Measurements from ENCODE around the gene ZFAND6. TPM values are rescaled to one million over a fixed set of nuclear protein-coding genes. Genes with fewer than 3 reads are reported as not detected.
"Not testable (repeated sequence)": the region's sequence is repeated elsewhere in the genome, so short reads cannot be mapped to it uniquely, and the experiment has no call there.

Gene ZFAND6
- 84.9 and 141 TPM in 2 replicates for total RNA-seq

- no peak for DNase-seq (ENCODE audit: extremely low read depth, low read depth, low spot score)
Measured at GRCh38 chr15:80058851-80059785, at the start of gene ZFAND6. TSS of gene ZFAND6 (plus strand) at chr15:80059676. CDS start at chr15:80120345, 60,669 bp downstream.

DNA sequence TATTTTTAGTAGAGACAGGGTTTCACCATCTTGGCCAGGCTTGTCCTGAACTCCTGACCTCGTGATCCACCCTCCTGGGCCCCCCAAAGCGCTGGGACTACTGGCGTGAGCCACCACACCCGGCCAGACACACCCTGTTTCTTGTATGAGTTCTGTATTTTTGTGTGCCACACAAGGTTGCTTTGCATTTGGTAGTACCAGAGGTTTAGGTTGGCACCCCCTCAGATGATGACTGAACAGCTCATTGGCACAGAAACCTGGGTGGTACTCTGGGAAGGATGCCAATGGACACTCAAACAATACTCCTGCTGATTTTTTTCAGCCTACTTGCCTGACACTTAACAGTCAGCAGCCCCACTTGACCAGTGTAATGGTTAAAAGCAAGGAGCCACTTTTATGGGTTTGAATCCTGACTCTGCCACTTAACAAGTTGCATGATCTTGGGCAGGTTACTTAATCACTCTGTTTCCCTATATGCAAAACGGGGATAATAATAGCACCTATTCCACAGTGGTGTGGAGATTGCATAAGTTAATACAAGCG, 49.3 kb upstream of the ZFAND6 start:
- no peak for DNase-seq (ENCODE audit: extremely low read depth, low read depth, low spot score)

DNA sequence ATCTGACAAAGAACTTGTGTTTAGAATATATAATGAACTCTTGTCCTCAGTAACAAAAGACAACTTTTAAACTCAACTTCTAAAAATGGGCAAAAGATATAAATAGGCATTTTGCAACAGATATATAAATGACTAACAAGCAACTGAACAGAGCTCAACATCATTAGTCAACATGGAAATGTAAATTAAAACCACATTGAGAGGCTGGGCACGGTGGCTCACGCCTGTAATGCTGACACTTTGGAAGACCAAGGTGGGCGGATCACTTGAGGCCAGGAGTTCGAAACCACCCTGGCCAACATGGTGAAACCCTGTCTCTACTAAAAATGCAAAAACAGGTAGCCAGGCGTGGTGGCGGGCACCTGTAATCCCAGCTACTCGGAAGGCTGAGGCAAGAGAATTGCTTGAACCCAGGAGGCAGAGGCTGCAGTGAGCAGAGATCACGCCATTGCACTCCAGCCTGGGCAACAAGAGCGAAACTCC, 48.4 kb upstream of the ZFAND6 start:
- not testable (repeated sequence) for DNase-seq (ENCODE audit: extremely low read depth, low read depth, low spot score)

- no peak for DNase-seq (ENCODE audit: extremely low read depth, low read depth, low spot score)
Measured at GRCh38 chr15:80011596-80011995, 47.9 kb upstream of the ZFAND6 start.

- DNase-seq (ENCODE audit: extremely low read depth, low read depth, low spot score): no peak
Measured at GRCh38 chr15:80012060-80012726, 47.3 kb upstream of the ZFAND6 start.

- not testable (repeated sequence) for DNase-seq (ENCODE audit: extremely low read depth, low read depth, low spot score)
Measured at GRCh38 chr15:80014186-80014585, 45.3 kb upstream of the ZFAND6 start.

DNA sequence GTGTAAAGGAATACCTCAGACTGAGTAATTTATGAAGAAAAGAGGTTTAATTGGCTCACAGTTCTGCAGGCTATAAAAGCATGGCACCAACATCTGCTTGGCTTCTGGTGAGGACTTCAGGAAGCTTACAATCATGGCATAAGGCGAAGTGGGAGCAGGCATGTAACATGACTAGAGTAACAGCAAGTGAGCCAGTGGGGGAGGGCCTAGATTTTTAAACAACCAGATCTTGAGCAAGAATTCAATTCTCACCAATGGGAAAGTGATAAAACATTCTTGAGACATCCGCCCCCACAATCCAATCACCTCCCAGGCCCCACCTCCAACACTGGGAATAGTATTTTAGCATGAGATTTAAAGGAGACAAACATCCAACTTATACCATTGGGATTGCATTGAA, 44.3 kb upstream of the ZFAND6 start:
- no peak for DNase-seq (ENCODE audit: extremely low read depth, low read depth, low spot score)

DNA sequence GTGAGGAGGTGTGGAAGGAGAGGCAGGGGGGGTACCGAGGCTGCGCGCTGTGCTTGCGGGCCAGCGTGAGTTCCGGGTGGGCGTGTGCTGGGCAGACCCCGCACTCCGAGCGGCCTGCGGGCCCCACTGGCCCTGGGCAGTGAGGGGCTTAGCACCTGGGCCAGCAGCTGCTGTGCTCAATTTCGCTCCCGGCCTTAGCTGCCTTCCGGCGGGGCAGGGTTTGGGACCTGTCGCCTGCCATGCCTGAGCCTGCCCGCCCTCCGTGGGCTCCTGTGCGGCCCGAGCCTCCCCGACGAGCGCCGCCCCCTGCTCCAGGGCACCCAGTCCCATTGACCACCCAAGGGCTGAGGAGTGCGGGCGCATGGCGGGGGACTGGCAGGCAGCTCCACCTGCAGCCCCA, 43.0 kb upstream of the ZFAND6 start:
- DNase-seq (ENCODE audit: extremely low read depth, low read depth, low spot score): not testable (repeated sequence)

GRCh38 chr15:80017139-80017538, 42.3 kb upstream of the ZFAND6 start:
- not testable (repeated sequence) for DNase-seq (ENCODE audit: extremely low read depth, low read depth, low spot score)

GRCh38 chr15:80019168-80019745, 40.2 kb upstream of the ZFAND6 start:
- no peak for DNase-seq (ENCODE audit: extremely low read depth, low read depth, low spot score)

- DNase-seq (ENCODE audit: extremely low read depth, low read depth, low spot score): not testable (repeated sequence)
Measured at GRCh38 chr15:80020149-80020548, 39.3 kb upstream of the ZFAND6 start.

GRCh38 chr15:80020731-80021130, 38.7 kb upstream of the ZFAND6 start:
- no peak for DNase-seq (ENCODE audit: extremely low read depth, low read depth, low spot score)

- DNase-seq (ENCODE audit: extremely low read depth, low read depth, low spot score): no peak
Measured at GRCh38 chr15:80026310-80026709, 33.2 kb upstream of the ZFAND6 start.

DNA sequence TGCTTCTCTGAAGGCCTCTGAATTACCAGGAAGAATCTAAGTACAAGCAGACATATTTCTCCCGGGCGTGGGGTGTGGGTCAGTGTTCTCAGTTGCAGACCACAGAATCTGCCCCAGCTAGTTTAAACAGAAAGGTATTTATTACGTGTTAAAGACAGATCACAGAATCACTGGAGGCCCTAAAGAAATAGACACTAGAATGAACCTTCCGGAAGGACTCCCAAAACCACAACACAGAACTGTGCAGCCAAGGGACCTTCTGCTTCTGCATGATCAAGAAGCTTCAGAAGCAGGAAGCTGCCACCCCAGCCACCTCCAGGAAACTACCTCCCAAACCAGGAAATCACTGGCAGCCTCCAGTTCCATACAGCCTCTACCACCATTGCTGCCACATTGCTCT, 32.7 kb upstream of the ZFAND6 start:
- DNase-seq (ENCODE audit: extremely low read depth, low read depth, low spot score): no peak

GRCh38 chr15:80028937-80029336, 30.5 kb upstream of the ZFAND6 start:
- DNase-seq (ENCODE audit: extremely low read depth, low read depth, low spot score): no peak

DNA sequence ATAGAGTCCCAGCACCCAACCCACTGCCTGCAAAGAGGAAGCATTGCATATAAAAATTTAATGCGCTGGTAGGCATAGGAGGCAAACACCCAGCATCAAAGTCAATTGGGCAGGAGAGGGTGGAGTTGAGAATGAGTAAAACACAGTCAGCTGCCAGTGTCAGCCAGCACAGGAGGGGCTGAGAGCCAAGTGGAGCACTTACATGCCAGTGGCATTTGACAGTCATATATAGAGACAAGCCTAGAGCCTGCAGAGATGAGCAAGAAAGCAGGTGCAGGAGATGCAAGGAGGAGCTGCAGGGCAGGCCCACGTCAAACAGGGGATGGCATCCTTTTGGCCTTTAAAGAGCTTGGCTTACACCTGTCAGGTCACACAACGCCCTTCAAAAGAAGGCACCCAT, 27.6 kb upstream of the ZFAND6 start:
- DNase-seq (ENCODE audit: extremely low read depth, low read depth, low spot score): no peak

- no peak for DNase-seq (ENCODE audit: extremely low read depth, low read depth, low spot score)
Measured at GRCh38 chr15:80034629-80035028, 24.8 kb upstream of the ZFAND6 start.

DNA sequence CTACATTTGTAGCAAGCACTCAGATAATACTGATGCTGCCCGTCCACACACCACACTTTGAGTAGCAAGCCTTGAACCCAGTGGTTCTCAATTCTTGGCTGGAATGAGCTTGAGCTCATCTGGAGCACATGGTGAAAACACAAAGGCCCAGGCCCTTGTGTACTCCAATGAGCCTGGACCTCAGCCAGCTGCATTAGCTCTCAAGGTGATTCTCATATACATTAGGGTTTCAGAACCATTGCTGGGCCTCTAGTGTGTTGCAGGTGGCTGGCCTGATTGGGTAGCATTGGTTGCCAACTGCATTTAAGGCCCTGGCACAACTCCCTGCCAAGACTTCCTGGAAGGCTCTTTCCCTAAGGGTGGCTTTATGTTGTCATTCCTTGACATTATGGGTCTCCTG, 23.4 kb upstream of the ZFAND6 start:
- DNase-seq (ENCODE audit: extremely low read depth, low read depth, low spot score): no peak

DNA sequence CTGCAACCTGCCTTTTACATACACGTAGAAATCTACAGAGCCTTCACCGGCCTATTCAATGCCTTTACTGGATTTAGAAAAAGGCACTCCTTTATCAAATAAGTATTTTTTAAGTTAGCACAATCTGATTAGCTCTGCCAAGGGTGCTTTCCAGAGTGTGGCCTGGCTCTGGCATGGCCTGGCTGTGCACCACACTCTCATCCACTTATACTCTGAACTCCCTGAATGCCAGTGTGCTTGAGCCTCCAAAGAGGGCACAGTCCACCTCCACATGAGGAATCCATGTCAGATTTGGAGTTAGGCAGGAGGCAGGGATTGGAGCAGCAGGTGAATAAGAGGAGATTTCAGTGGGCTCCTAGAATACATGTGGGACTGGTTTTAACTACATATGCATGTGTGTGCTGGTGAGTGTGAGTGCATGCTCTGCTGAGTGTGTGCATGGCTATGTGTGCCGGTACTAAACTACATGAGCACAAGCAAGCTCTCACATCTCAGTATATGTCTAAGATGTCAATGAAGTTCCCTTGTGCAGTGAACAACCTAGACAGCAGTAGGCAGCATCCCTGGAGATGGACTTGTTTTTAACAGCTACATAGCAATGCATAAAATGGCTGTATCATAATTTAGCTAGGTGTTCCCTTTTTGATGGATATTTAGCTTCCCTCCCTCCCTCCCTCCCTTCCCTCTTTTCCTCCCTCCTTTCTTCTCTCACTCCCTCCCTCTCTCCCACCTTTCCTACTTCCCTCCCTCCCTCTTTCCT, 17.8 kb upstream of the ZFAND6 start:
- DNase-seq (ENCODE audit: extremely low read depth, low read depth, low spot score): no peak

DNA sequence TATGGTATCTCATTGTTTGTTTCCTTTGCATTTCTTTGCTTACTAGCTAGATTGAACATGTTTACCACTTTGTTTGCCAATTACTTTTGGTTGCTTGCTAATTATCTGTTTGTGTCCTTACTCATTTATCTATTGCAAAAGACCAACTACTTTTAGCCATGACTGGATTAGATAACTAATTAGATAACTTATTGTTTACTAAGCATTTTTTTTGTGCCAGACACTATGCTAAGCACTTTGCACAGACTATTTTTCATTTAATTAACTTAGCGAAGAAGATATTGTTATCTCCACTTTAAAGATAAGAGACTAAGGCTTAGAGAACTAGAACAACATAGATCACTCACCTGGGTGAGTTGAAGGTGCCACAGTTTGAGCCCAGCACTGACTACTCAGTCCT, 16.9 kb upstream of the ZFAND6 start:
- DNase-seq (ENCODE audit: extremely low read depth, low read depth, low spot score): no peak
